ENCODE measurements around the gene GSDME.

GRCh38 chr7:24769014-24769830 lies 12.0 kb upstream of the GSDME start:
- TF ChIP-seq CTCF (IDR thresholded peaks at IDR 0.05) (no peak), POLR2A (IDR thresholded peaks at IDR 0.05) (no peak)
